Fibroblast of lung (primary cell): ENCODE measurements around the gene KIF26B. TPM values are rescaled to one million over a fixed set of nuclear protein-coding genes. Genes with fewer than 3 reads are reported as not detected.

ENCODE experiments used
- DNase-seq, 2 donors: peaks; one replicate each; pipeline versions ENCODE4 v3.0.0 to v3.0.0-alpha.2; 2010; ENCODE audit warnings: low read depth in 2 of 2
- H2AFZ ChIP-seq: 2 replicates; pipeline ENCODE4 v1.5.1; 2012; ENCODE audit warnings: low read length, control low read depth, inconsistent platforms
- H3K27ac ChIP-seq: 2 replicates; pipeline ENCODE4 v1.5.1; 2011; ENCODE audit warnings: low read length, control low read depth; ENCODE audit not compliant: insufficient read depth
- H3K27me3 ChIP-seq: 2 replicates; pipeline ENCODE4 v1.5.1; 2011; ENCODE audit warnings: mild to moderate bottlenecking, low read length; ENCODE audit not compliant: control insufficient read depth, insufficient read depth
- H3K36me3 ChIP-seq: 2 replicates; pipeline ENCODE4 v1.5.1; 2011; ENCODE audit warnings: low read length; ENCODE audit not compliant: control insufficient read depth, insufficient read depth
- H3K4me1 ChIP-seq: 2 replicates; pipeline ENCODE4 v1.5.1; 2011; ENCODE audit warnings: low read length; ENCODE audit not compliant: control insufficient read depth, insufficient read depth; ENCODE audit errors: extremely low read depth
- H3K4me2 ChIP-seq: 2 replicates; pipeline ENCODE4 v1.5.1; 2011; ENCODE audit warnings: low read length, control low read depth; ENCODE audit not compliant: insufficient read depth; ENCODE audit errors: extremely low read depth
- H3K4me3 ChIP-seq, 4 experiments: fragments of 200-600 bp in 1 of 4; sonication (generic) in 1 of 4; replicated peaks in 1 of 4; 2 replicates each; pipeline ENCODE4 v1.5.1; 2011 to 2016; ENCODE audit warnings: low read length in 4 of 4, low read depth in 3 of 4, mild to moderate bottlenecking in 3 of 4, control low read depth in 2 of 4, inconsistent platforms in 1 of 4, mixed read lengths in 1 of 4; ENCODE audit not compliant: insufficient read depth in 1 of 4; ENCODE audit errors: control extremely low read depth in 1 of 4
- H3K79me2 ChIP-seq: 2 replicates; pipeline ENCODE4 v1.5.1; 2012; ENCODE audit warnings: mild to moderate bottlenecking, low read length, inconsistent platforms; ENCODE audit not compliant: control insufficient read depth, insufficient read depth
- H3K9ac ChIP-seq: 2 replicates; pipeline ENCODE4 v1.5.1; 2011; ENCODE audit warnings: mild to moderate bottlenecking, low read length, control low read depth; ENCODE audit not compliant: insufficient read depth
- H3K9me3 ChIP-seq: 2 replicates; pipeline ENCODE4 v1.5.1; 2012; ENCODE audit warnings: low read depth, low read length; ENCODE audit not compliant: control insufficient read depth, insufficient read depth
- H4K20me1 ChIP-seq: 2 replicates; pipeline ENCODE4 v1.5.1; 2011; ENCODE audit warnings: low read length; ENCODE audit not compliant: control insufficient read depth, insufficient read depth; ENCODE audit errors: extremely low read depth
- CTCF ChIP-seq, 2 donors: IDR thresholded peaks in 1 of 2; conservative IDR thresholded peaks in 1 of 2; 1 replicate in 1 of 2; 2 replicates in 1 of 2; pipeline ENCODE4 v1.5.1; 2011 to 2012; ENCODE audit warnings: low read length in 2 of 2, control low read depth in 1 of 2, inconsistent platforms in 1 of 2, low read depth in 1 of 2, mild to moderate bottlenecking in 1 of 2
- EZH2 ChIP-seq: IDR thresholded peaks from 2 replicates; pipeline ENCODE4 v1.5.1; 2012; ENCODE audit warnings: low read length, control low read depth, mild to moderate bottlenecking; ENCODE audit errors: missing control alignments
- polyA plus RNA-seq, 2 donors: library from polyadenylated mRNA; depleted of rRNA in 1 of 2; stranded (reverse) in 1 of 2; unstranded in 1 of 2; fragments of >200 nt; gene quantifications; 2 replicates each; pipeline ENCODE4 v1.2.1, GENCODE V29; 2011 to 2012; ENCODE audit warnings: missing spikeins in 1 of 2
- total RNA-seq: library from RNA; depleted of rRNA; stranded (reverse); fragments of >200 nt; gene quantifications from 2 replicates; pipeline ENCODE4 v1.2.1, GENCODE V29; 2014

KIF26B gene
- total and polyA plus RNA-seq, 2 donors (not counting 1 experiment from before 2014, with no cell fraction given) = 5.3 to 6.1 TPM

- H3K36me3 ChIP-seq = no peaks in the 10 kb centered on the region
- no peak for DNase-seq
- no peaks in the 10 kb centered on the region for H3K4me1 ChIP-seq
- H3K27ac ChIP-seq = no peak overlapping the region
- H3K9me3 ChIP-seq = no peaks in the 10 kb centered on the region
- no peaks in the 10 kb centered on the region for H3K27me3 ChIP-seq
- no peaks in the 10 kb centered on the region for H4K20me1 ChIP-seq
- no peak overlapping the region for H3K9ac ChIP-seq
- no peaks in the 10 kb centered on the region for H3K79me2 ChIP-seq
- TF ChIP-seq CTCF (conservative IDR thresholded peaks at IDR 0.05 in 1 of 2, IDR thresholded peaks at IDR 0.05 in 1 of 2; ENCODE audit: low read depth in 1 of 2, low read length in 2 of 2) (no peak), EZH2 (no peak)
- H3K4me2 ChIP-seq = no peak overlapping the region
- no peak overlapping the region for H2AFZ ChIP-seq
- no peak overlapping the region for H3K4me3 ChIP-seq
Measured at GRCh38 chr1:245370175-245370825, 215.5 kb downstream of the KIF26B start.

- H3K9me3 ChIP-seq = no peaks in the 10 kb centered on the region
- no peaks in the 10 kb centered on the region for H4K20me1 ChIP-seq
- H3K79me2 ChIP-seq = no peaks in the 10 kb centered on the region
- H3K4me1 ChIP-seq = no peaks in the 10 kb centered on the region
- H3K4me2 ChIP-seq = no peak overlapping the region
- no peak overlapping the region for H3K9ac ChIP-seq
- no peaks in the 10 kb centered on the region for H3K36me3 ChIP-seq
- no peak overlapping the region for H3K4me3 ChIP-seq
- no peak overlapping the region for H2AFZ ChIP-seq
- no peak for DNase-seq
- H3K27me3 ChIP-seq = no peaks in the 10 kb centered on the region
- no peak overlapping the region for H3K27ac ChIP-seq
- TF ChIP-seq CTCF (conservative IDR thresholded peaks at IDR 0.05 in 1 of 2, IDR thresholded peaks at IDR 0.05 in 1 of 2; ENCODE audit: low read depth in 1 of 2, low read length in 2 of 2) (no peak), EZH2 (no peak)
Measured at GRCh38 chr1:245370905-245371581, 216.3 kb downstream of the KIF26B start.

- Histone ChIP-seq H3K36me3 (no peaks in the 10 kb centered on the region), H3K4me3 (no peak overlapping the region), H3K9me3 (no peaks in the 10 kb centered on the region), H2AFZ (no peak overlapping the region), H3K9ac (no peak overlapping the region), H3K4me2 (no peak overlapping the region), H3K79me2 (no peaks in the 10 kb centered on the region), H3K27me3 (no peaks in the 10 kb centered on the region), H4K20me1 (no peaks in the 10 kb centered on the region), H3K27ac (no peak overlapping the region), H3K4me1 (no peaks in the 10 kb centered on the region)
- DNase-seq = no peak
- TF ChIP-seq EZH2 (no peak), CTCF (conservative IDR thresholded peaks at IDR 0.05 in 1 of 2, IDR thresholded peaks at IDR 0.05 in 1 of 2; ENCODE audit: low read depth in 1 of 2, low read length in 2 of 2) (no peak)
Measured at GRCh38 chr1:245373131-245373530, 218.3 kb downstream of the KIF26B start.
